Uterus (tissue), 2 donors: ENCODE results near the gene TSPAN13.

Experiments
- CTCF ChIP-seq, 4 experiments: fragments of 200-600 bp in 2 of 4; fragments of 450-650 bp in 2 of 4; sonication (generic) in 2 of 4; IDR thresholded peaks; one replicate each; pipeline ENCODE4 v1.5.1; 2016 to 2019; ENCODE audit warnings: antibody characterized with exemption in 4 of 4, mild to moderate bottlenecking in 2 of 4, moderate library complexity in 1 of 4
- POLR2A ChIP-seq, 2 donors: fragments of 450-650 bp; IDR thresholded peaks; one replicate each; pipeline ENCODE4 v1.6.1; 2016; ENCODE audit warnings: antibody characterized with exemption in 2 of 2, mild to moderate bottlenecking in 1 of 2, moderate library complexity in 1 of 2

- TF ChIP-seq CTCF (IDR thresholded peaks at IDR 0.05) (no peak), POLR2A (IDR thresholded peaks at IDR 0.05) (no peak)
These were observed 32.3 kb downstream of the TSPAN13 start for GRCh38 chr7:16785846-16786245.
